ENCODE results near the gene PCDHB11.
"Not testable (repeated sequence)": the region's sequence is repeated elsewhere in the genome, so short reads cannot be mapped to it uniquely, and the experiment has no call there.

Gene PCDHB11

DNA sequence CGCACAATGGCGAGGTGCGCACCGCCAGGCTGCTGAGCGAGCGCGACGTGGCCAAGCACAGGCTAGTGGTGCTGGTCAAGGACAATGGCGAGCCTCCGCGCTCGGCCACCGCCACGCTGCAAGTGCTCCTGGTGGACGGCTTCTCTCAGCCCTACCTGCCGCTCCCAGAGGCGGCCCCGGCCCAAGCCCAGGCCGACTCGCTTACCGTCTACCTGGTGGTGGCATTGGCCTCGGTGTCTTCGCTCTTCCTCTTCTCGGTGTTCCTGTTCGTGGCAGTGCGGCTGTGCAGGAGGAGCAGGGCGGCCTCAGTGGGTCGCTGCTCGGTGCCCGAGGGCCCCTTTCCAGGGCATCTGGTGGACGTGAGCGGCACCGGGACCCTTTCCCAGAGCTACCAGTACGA is 48.0 kb downstream of the PCDHB11 start:
- not testable (repeated sequence) for H3K9ac ChIP-seq (ENCODE audit: low read depth, low read length); H3K4me1 ChIP-seq (ENCODE audit: control insufficient read depth, insufficient read depth, low read length); H3K36me3 ChIP-seq (ENCODE audit: control insufficient read depth, insufficient read depth, low read length); H3K27ac ChIP-seq (ENCODE audit: low read depth, low read length); H3K27me3 ChIP-seq (ENCODE audit: control insufficient read depth, insufficient read depth, low read length); H3K4me3 ChIP-seq (ENCODE audit: low read depth, low read length)
- peaks cover 62% of the 10 kb centered on the region for H3K9me3 ChIP-seq (ENCODE audit: control insufficient read depth, insufficient read depth, low read length)

DNA sequence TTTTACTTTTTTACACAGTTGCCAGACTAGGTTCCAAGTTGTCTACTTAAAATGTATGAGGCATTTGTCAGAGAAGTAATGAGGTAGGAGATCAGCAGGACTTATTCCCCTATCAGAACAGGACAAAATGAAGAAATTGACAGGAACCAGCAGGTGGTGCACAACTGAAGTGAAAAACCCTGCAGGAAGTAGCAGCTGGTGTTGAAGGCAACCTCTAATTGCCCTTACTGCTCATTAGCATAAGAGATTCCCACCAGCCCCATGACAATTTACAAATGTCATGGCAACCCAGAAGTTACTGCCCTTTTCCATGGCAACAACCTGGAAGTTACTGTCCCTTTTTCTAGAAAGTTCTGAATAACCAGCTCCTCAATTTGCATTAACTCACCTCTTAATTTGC is 51.1 kb downstream of the PCDHB11 start:
- Histone ChIP-seq H3K9me3 (ENCODE audit: control insufficient read depth, insufficient read depth, low read length) (peaks cover 81% of the 10 kb centered on the region), H3K27ac (ENCODE audit: low read depth, low read length) (no peak overlapping the region), H3K4me3 (ENCODE audit: low read depth, low read length) (no peak overlapping the region), H3K4me1 (ENCODE audit: control insufficient read depth, insufficient read depth, low read length) (no peaks in the 10 kb centered on the region), H3K9ac (ENCODE audit: low read depth, low read length) (no peak overlapping the region), H3K27me3 (ENCODE audit: control insufficient read depth, insufficient read depth, low read length) (no peaks in the 10 kb centered on the region), H3K36me3 (ENCODE audit: control insufficient read depth, insufficient read depth, low read length) (no peaks in the 10 kb centered on the region)

All from HUES48 (cell line).